Upper lobe of left lung (tissue), 6 donors: Measurements from ENCODE around the gene TJP2. TPM values are rescaled to one million over a fixed set of nuclear protein-coding genes. Genes with fewer than 3 reads are reported as not detected.

Experiments used
- ATAC-seq, 2 donors: fragments of 200-7000 bp; cut with Tn5 transposase; one replicate each; pipeline ENCODE4 v1.9.1; 2022; ENCODE audit warnings: mild to moderate bottlenecking in 2 of 2, moderate library complexity in 2 of 2; ENCODE audit not compliant: low FRiP score in 2 of 2
- DNase-seq, 2 donors: peaks; one replicate each; pipeline ENCODE4 v3.0.0-alpha.2; 2019 to 2020
- H3K27ac ChIP-seq, 4 donors: fragments of 200-600 bp; sonication (generic); one replicate each; pipeline ENCODE4 v1.5.1; 2016 to 2019
- H3K27me3 ChIP-seq, 4 donors: fragments of 200-600 bp; sonication (generic); one replicate each; pipeline ENCODE4 v1.5.1; 2017 to 2019
- H3K36me3 ChIP-seq, 4 donors: fragments of 200-600 bp; sonication (generic); one replicate each; pipeline ENCODE4 v1.5.1; 2016 to 2019
- H3K4me1 ChIP-seq, 4 donors: fragments of 200-600 bp; sonication (generic); one replicate each; pipeline ENCODE4 v1.5.1; 2018 to 2019
- H3K4me3 ChIP-seq, 4 donors: fragments of 200-600 bp; sonication (generic); one replicate each; pipeline ENCODE4 v1.5.1; 2017 to 2019; ENCODE audit warnings: mild to moderate bottlenecking in 2 of 4, moderate library complexity in 1 of 4
- H3K9me3 ChIP-seq, 4 donors: fragments of 200-600 bp; sonication (generic); one replicate each; pipeline ENCODE4 v1.5.1; 2018 to 2019
- EP300 ChIP-seq, 4 donors: sonication (generic); formaldehyde crosslinking; IDR thresholded peaks; one replicate each; pipeline ENCODE4 v1.5.1; 2017; ENCODE audit warnings: antibody characterized with exemption in 4 of 4, control low read depth in 2 of 4
- POLR2A ChIP-seq, 4 donors: fragments of 450-650 bp; IDR thresholded peaks; one replicate each; pipeline ENCODE4 v1.5.1; 2016 to 2017; ENCODE audit warnings: antibody characterized with exemption in 4 of 4, mild to moderate bottlenecking in 2 of 4
- POLR2AphosphoS5 ChIP-seq, 2 donors: sonication (generic); formaldehyde crosslinking; IDR thresholded peaks; one replicate each; pipeline ENCODE4 v1.5.1; 2017; ENCODE audit warnings: antibody characterized with exemption in 2 of 2
- WGBS, 2 donors: methylation state at CpG; one replicate each; pipeline ENCODE4 v1.1.5; 2017 to 2018; 5-methylcytosine and 5-hydroxymethylcytosine counted together
- total RNA-seq, 6 donors: library from RNA; depleted of rRNA in 4 of 6; stranded (reverse); fragments of >200 nt in 4 of 6; gene quantifications; one replicate each; pipeline versions ENCODE4 v1.1.0 to v1.2.1, GENCODE V29; 2016 to 2021
- TF ChIP-seq, protein P1 (sequence below), 6 experiments: fragments of 450-650 bp in 4 of 6; fragments of 200-600 bp in 2 of 6; sonication (generic) in 2 of 6; IDR thresholded peaks; one replicate each; pipeline ENCODE4 v1.5.1; 2016 to 2019; ENCODE audit warnings: antibody characterized with exemption in 6 of 6
- donor health status: DM: no; HTN: no; CAD: no; lungs with moderate emphysema.
- donor health status: DM: no; HTN: yes; CAD: no; lungs with severe emphysema.

Gene TJP2
- total RNA-seq, 6 donors from 2014 or later = 98.3 to 270 (median 185) TPM

DNA sequence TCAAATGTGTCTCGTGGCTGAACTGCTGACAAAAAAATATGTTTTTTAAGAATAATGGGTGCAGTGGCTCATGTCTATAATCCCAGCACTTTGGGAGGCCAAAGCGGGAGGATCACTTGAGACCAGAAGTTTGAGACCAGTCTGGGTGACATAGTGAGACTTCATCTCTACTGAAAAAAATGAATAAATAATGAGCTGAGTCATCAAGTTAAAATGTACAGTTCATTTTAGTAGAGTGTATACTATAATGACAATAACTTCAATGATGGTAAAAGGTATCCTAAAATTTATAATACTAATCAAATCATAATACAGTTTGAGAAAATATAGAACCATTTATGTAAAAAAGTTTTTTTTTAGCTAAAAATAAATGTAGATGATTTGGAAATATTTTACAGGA is 37.9 kb upstream of the TJP2 start:
- H3K27me3 ChIP-seq = no peaks in the 10 kb centered on the region
- H3K9me3 ChIP-seq = no peaks in the 10 kb centered on the region
- H3K4me3 ChIP-seq = no peak overlapping the region
- 72 to 90% methylated on average over 2 of the region's 2 CpGs for WGBS, 2 donors
- no peaks in the 10 kb centered on the region for H3K36me3 ChIP-seq
- DNase-seq = no peak
- TF ChIP-seq, protein P1, sequence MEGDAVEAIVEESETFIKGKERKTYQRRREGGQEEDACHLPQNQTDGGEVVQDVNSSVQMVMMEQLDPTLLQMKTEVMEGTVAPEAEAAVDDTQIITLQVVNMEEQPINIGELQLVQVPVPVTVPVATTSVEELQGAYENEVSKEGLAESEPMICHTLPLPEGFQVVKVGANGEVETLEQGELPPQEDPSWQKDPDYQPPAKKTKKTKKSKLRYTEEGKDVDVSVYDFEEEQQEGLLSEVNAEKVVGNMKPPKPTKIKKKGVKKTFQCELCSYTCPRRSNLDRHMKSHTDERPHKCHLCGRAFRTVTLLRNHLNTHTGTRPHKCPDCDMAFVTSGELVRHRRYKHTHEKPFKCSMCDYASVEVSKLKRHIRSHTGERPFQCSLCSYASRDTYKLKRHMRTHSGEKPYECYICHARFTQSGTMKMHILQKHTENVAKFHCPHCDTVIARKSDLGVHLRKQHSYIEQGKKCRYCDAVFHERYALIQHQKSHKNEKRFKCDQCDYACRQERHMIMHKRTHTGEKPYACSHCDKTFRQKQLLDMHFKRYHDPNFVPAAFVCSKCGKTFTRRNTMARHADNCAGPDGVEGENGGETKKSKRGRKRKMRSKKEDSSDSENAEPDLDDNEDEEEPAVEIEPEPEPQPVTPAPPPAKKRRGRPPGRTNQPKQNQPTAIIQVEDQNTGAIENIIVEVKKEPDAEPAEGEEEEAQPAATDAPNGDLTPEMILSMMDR (IDR thresholded peaks at IDR 0.05) = no peak
- TF ChIP-seq POLR2A (IDR thresholded peaks at IDR 0.05) (no peak), POLR2AphosphoS5 (IDR thresholded peaks at IDR 0.05) (no peak), EP300 (IDR thresholded peaks at IDR 0.05) (no peak)
- H3K4me1 ChIP-seq = peaks cover 13 to 19% (median 18%) of the 10 kb centered on the region in 4 donors
- peak overlapping the region in 2 of 4 donors; percentile 45 to 74 for H3K27ac ChIP-seq
- no peak for ATAC-seq

DNA sequence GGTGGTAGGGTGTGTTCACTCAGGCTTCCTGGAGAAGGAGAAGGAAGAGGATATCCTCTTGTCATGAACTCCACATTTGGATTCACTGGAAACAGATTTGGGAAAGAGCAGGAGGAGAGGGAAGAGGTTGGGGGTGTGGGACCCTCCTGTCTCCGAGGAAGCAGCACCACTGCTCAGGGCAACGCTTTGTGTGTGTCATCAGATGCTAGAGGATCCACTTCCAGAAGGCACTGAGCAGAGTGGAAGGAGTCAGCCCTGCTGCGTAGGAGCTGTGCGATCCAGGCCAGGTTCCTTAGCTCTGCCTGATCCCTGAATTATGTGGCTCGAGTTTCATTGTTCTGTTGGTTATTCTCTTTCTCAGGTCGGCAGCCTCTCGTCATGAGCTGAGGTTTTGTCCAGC is 37.3 kb upstream of the TJP2 start:
- Histone ChIP-seq H3K27me3 (no peaks in the 10 kb centered on the region), H3K27ac (peak overlapping the region in 3 of 4 donors; percentile 31 to 74 (median 45)), H3K36me3 (no peaks in the 10 kb centered on the region), H3K4me3 (no peak overlapping the region), H3K4me1 (peaks cover 7 to 16% (median 13%) of the 10 kb centered on the region in 4 donors), H3K9me3 (no peaks in the 10 kb centered on the region)
- DNase-seq (no peak), ATAC-seq (no peak)
- 63 to 72% methylated on average over 7 of the region's 7 CpGs for WGBS, 2 donors
- TF ChIP-seq, protein P1 (IDR thresholded peaks at IDR 0.05) = no peak
- no peak for TF ChIP-seq POLR2AphosphoS5 (IDR thresholded peaks at IDR 0.05)
- no peak for TF ChIP-seq EP300 (IDR thresholded peaks at IDR 0.05)
- no peak for TF ChIP-seq POLR2A (IDR thresholded peaks at IDR 0.05)

DNA sequence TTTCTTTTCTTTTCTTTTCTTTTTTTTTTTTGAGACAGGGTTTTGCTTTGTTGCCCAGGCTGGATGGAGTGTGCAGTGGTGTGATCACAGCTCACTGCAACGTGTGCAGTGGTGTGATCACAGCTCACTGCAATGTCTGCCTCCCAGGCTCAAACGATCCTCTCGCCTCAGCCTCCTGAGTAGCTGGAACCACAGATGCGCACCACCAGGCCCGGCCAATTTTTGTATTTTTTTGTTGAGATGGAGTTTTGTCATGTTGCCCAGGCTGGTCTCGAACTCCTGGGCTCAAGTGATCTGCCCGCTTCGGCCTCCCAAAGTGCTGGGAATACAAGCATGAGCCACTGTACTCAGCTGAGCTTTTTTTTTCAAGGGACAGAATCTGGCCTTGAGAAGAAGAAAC is 36.8 kb upstream of the TJP2 start:
- DNase-seq (no peak), ATAC-seq (no peak)
- 89 to 91% methylated on average over 8 of the region's 8 CpGs for WGBS, 2 donors
- Histone ChIP-seq H3K27me3 (no peaks in the 10 kb centered on the region), H3K27ac (peak overlapping the region in 1 of 4 donors; percentile 45), H3K4me3 (no peak overlapping the region), H3K36me3 (no peaks in the 10 kb centered on the region), H3K9me3 (no peaks in the 10 kb centered on the region), H3K4me1 (peaks cover 5 to 16% (median 13%) of the 10 kb centered on the region in 4 donors)
- TF ChIP-seq EP300 (IDR thresholded peaks at IDR 0.05) = no peak
- TF ChIP-seq POLR2AphosphoS5 (IDR thresholded peaks at IDR 0.05) = no peak
- TF ChIP-seq, protein P1 (IDR thresholded peaks at IDR 0.05) = no peak
- no peak for TF ChIP-seq POLR2A (IDR thresholded peaks at IDR 0.05)

DNA sequence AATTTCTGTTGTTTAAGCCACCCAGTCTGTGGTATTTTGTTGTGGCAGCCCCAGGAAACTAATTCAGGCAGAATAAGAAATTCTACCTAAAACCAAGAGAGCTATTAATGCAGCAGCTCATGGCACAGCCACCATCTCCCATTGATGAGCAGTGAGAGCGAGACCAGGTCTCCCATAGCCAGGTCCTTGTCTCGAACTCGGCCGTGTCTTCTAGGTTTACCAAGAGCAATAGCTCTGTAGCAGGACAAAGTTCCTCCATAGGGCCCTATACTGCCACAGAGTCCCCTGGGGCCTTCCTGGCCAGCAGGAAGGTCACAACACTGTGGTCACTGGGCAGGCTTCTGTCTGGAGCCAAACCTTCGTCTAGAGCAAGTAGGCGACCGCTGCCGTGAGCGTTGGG is 34.5 kb upstream of the TJP2 start:
- WGBS, 2 donors = 90 to 98% methylated on average over 7 to 9 of the region's 9 CpGs
- Histone ChIP-seq H3K4me1 (peaks cover 11 to 19% (median 16%) of the 10 kb centered on the region in 4 donors), H3K4me3 (no peak overlapping the region), H3K27me3 (no peaks in the 10 kb centered on the region), H3K27ac (no peak overlapping the region), H3K9me3 (no peaks in the 10 kb centered on the region), H3K36me3 (no peaks in the 10 kb centered on the region)
- no peak for ATAC-seq
- TF ChIP-seq POLR2AphosphoS5 (IDR thresholded peaks at IDR 0.05) = no peak
- TF ChIP-seq EP300 (IDR thresholded peaks at IDR 0.05) = no peak
- TF ChIP-seq POLR2A (IDR thresholded peaks at IDR 0.05) = no peak
- TF ChIP-seq, protein P1 (IDR thresholded peaks at IDR 0.05) = no peak
- DNase-seq = peak in 1 of 2 donors; percentile 39

DNA sequence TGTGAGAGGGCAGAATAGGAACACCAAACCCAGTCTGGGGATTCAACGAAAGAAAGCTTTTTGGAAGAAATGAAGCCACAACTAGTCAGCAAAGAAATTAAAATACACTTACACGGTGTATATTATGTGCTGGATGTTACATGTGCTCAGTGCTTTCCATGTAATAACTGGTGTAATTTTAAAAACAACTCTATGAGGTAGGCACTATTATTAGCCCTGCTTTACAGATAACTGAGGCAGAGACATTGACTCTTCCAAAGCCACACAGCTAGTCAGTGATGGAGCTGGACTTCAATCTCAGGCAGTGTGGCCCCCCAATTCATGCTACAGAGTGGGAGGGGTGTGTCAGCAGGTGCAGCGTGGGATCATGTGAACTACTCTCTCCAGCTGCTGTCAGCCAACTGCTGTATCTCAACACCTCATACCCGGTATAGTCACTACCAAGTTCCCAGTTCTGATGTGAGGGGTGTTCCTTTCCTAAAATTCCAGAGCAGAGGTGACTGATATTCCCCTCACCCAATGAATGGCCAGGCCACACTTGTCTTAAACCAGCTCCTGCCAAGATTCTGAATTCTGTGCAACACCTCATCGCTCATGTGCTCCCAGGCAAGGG is 33.8 kb upstream of the TJP2 start:
- DNase-seq (no peak), ATAC-seq (no peak)
- 88 to 93% methylated on average over 4 to 5 of the region's 5 CpGs for WGBS, 2 donors
- TF ChIP-seq, protein P1 (IDR thresholded peaks at IDR 0.05) = no peak
- TF ChIP-seq POLR2A (IDR thresholded peaks at IDR 0.05) = no peak
- no peak for TF ChIP-seq POLR2AphosphoS5 (IDR thresholded peaks at IDR 0.05)
- TF ChIP-seq EP300 (IDR thresholded peaks at IDR 0.05) = no peak
- H3K36me3 ChIP-seq = no peaks in the 10 kb centered on the region
- H3K27me3 ChIP-seq = no peaks in the 10 kb centered on the region
- no peak overlapping the region for H3K4me3 ChIP-seq
- no peaks in the 10 kb centered on the region for H3K9me3 ChIP-seq
- peaks cover 11 to 16% (median 15%) of the 10 kb centered on the region in 4 donors for H3K4me1 ChIP-seq
- H3K27ac ChIP-seq = no peak overlapping the region
